AG10803 (cell line): ENCODE measurements around the gene SLC35B2.

ENCODE experiments used
- DNase-seq: peaks from one replicate; pipeline ENCODE4 v3.0.0; 2010; ENCODE audit warnings: low read depth
- H3K4me3 ChIP-seq: 2 replicates; pipeline ENCODE4 v1.5.1; 2011; ENCODE audit warnings: mild to moderate bottlenecking, low read length, control low read depth
- CTCF ChIP-seq: conservative IDR thresholded peaks from 2 replicates; pipeline ENCODE4 v1.5.1; 2011; ENCODE audit warnings: mild to moderate bottlenecking, low read length, control low read depth, inconsistent platforms

SLC35B2 gene

GRCh38 chr6:44285552-44286284 is 28.4 kb upstream of the SLC35B2 start:
- TF ChIP-seq CTCF = no peak
- no peak overlapping the region for H3K4me3 ChIP-seq
- DNase-seq = no peak

- H3K4me3 ChIP-seq = no peak overlapping the region
- TF ChIP-seq CTCF = no peak
- DNase-seq = no peak
Measured at GRCh38 chr6:44284867-44285266, 27.5 kb upstream of the SLC35B2 start.

GRCh38 chr6:44284121-44284520 is 26.8 kb upstream of the SLC35B2 start:
- no peak for TF ChIP-seq CTCF
- H3K4me3 ChIP-seq = no peak overlapping the region
- no peak for DNase-seq

GRCh38 chr6:44278774-44279697 is 21.7 kb upstream of the SLC35B2 start:
- H3K4me3 ChIP-seq = no peak overlapping the region
- TF ChIP-seq CTCF = no peak
- DNase-seq = no peak

- no peak for TF ChIP-seq CTCF
- no peak for DNase-seq
- H3K4me3 ChIP-seq = no peak overlapping the region
Measured at GRCh38 chr6:44278315-44278714, 21.0 kb upstream of the SLC35B2 start.

GRCh38 chr6:44277763-44278162 is 20.4 kb upstream of the SLC35B2 start:
- no peak for DNase-seq
- H3K4me3 ChIP-seq = no peak overlapping the region
- no peak for TF ChIP-seq CTCF
